Effector CD4-positive, alpha-beta T cell (primary cell): ENCODE results near the gene CNTNAP2.

Experiments
- DNase-seq: peaks from one replicate; pipeline ENCODE4 v3.0.0-alpha.2; 2020

The CNTNAP2 gene

GRCh38 chr7:147803606-147804005 is 1687.0 kb downstream of the CNTNAP2 start:
- no peak for DNase-seq

GRCh38 chr7:147804032-147804431 is 1687.4 kb downstream of the CNTNAP2 start:
- DNase-seq: no peak

GRCh38 chr7:147805996-147806576 is 1689.5 kb downstream of the CNTNAP2 start:
- no peak for DNase-seq

GRCh38 chr7:147809786-147810185 is 1693.2 kb downstream of the CNTNAP2 start:
- no peak for DNase-seq

GRCh38 chr7:147810269-147810668 is 1693.7 kb downstream of the CNTNAP2 start:
- DNase-seq: no peak

- DNase-seq: no peak
Measured at GRCh38 chr7:147811923-147812322, 1695.3 kb downstream of the CNTNAP2 start.

- DNase-seq: no peak
Measured at GRCh38 chr7:147813316-147813715, 1696.7 kb downstream of the CNTNAP2 start.

- no peak for DNase-seq
Measured at GRCh38 chr7:147818317-147818716, 1701.7 kb downstream of the CNTNAP2 start.

- no peak for DNase-seq
Measured at GRCh38 chr7:147824671-147825070, 1708.1 kb downstream of the CNTNAP2 start.

GRCh38 chr7:147829016-147829415 is 1712.4 kb downstream of the CNTNAP2 start:
- DNase-seq: no peak

GRCh38 chr7:147833557-147833956 is 1717.0 kb downstream of the CNTNAP2 start:
- no peak for DNase-seq

GRCh38 chr7:147833970-147834369 is 1717.4 kb downstream of the CNTNAP2 start:
- DNase-seq: no peak

- no peak for DNase-seq
Measured at GRCh38 chr7:147852833-147853232, 1736.2 kb downstream of the CNTNAP2 start.

- DNase-seq: no peak
Measured at GRCh38 chr7:147857152-147858140, 1740.8 kb downstream of the CNTNAP2 start.

- no peak for DNase-seq
Measured at GRCh38 chr7:147858421-147858820, 1741.8 kb downstream of the CNTNAP2 start.

- DNase-seq: no peak
Measured at GRCh38 chr7:147859033-147859432, 1742.4 kb downstream of the CNTNAP2 start.

- no peak for DNase-seq
Measured at GRCh38 chr7:147859486-147859885, 1742.9 kb downstream of the CNTNAP2 start.

- no peak for DNase-seq
Measured at GRCh38 chr7:147861058-147861716, 1744.6 kb downstream of the CNTNAP2 start.

- DNase-seq: no peak
Measured at GRCh38 chr7:147861945-147862344, 1745.3 kb downstream of the CNTNAP2 start.

GRCh38 chr7:147869456-147869855 is 1752.9 kb downstream of the CNTNAP2 start:
- DNase-seq: no peak

- DNase-seq: no peak
Measured at GRCh38 chr7:147878912-147879661, 1762.5 kb downstream of the CNTNAP2 start.

GRCh38 chr7:147885869-147886268 is 1769.3 kb downstream of the CNTNAP2 start:
- no peak for DNase-seq

GRCh38 chr7:147894271-147894670 is 1777.7 kb downstream of the CNTNAP2 start:
- DNase-seq: no peak
